ENCODE results near the gene ST6GALNAC5. TPM values are rescaled to one million over a fixed set of nuclear protein-coding genes. Genes with fewer than 3 reads are reported as not detected.

The ST6GALNAC5 gene
- total and polyA plus RNA-seq, 9 donors, result 2.9 to 21.0 (median 9.9) TPM

DNA sequence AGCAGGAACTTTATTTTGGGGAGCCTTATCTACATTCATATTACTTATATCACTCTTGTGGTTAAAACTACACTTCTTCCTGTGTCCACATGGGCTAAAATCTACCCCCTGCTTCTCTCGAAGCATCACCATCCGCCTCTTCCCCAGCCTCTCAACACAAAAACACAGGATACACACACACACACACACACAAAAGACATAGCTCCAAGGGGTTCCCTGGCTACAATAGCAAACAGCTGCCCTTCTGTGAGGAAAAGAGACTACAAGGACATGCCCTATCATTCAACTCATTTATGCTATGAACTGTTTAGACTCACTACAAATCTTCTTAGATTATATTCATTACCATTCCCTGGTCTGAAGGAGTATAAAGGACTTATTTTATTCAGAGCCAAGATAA lies 197.0 kb downstream of the ST6GALNAC5 start:
- no peak overlapping the region for H3K27ac ChIP-seq
- H3K27me3 ChIP-seq, result no peaks in the 10 kb centered on the region
- no peaks in the 10 kb centered on the region for H3K9me3 ChIP-seq
- H3K36me3 ChIP-seq, result no peaks in the 10 kb centered on the region
- WGBS, 3 donors, result 73 to 80% (median 79%) methylated on average over 2 of the region's 2 CpGs
- H3K4me1 ChIP-seq (ENCODE audit: insufficient read depth), result no peaks in the 10 kb centered on the region
- no peak for TF ChIP-seq EP300 (IDR thresholded peaks at IDR 0.05)
- TF ChIP-seq POLR2A (IDR thresholded peaks at IDR 0.05), result no peak
- TF ChIP-seq, protein P1, sequence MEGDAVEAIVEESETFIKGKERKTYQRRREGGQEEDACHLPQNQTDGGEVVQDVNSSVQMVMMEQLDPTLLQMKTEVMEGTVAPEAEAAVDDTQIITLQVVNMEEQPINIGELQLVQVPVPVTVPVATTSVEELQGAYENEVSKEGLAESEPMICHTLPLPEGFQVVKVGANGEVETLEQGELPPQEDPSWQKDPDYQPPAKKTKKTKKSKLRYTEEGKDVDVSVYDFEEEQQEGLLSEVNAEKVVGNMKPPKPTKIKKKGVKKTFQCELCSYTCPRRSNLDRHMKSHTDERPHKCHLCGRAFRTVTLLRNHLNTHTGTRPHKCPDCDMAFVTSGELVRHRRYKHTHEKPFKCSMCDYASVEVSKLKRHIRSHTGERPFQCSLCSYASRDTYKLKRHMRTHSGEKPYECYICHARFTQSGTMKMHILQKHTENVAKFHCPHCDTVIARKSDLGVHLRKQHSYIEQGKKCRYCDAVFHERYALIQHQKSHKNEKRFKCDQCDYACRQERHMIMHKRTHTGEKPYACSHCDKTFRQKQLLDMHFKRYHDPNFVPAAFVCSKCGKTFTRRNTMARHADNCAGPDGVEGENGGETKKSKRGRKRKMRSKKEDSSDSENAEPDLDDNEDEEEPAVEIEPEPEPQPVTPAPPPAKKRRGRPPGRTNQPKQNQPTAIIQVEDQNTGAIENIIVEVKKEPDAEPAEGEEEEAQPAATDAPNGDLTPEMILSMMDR (IDR thresholded peaks at IDR 0.05), result no peak
- intact Hi-C loops (cut with DNase I), result no loop called here
- no peak overlapping the region for H3K4me3 ChIP-seq
- DNase-seq, result no peak

DNA sequence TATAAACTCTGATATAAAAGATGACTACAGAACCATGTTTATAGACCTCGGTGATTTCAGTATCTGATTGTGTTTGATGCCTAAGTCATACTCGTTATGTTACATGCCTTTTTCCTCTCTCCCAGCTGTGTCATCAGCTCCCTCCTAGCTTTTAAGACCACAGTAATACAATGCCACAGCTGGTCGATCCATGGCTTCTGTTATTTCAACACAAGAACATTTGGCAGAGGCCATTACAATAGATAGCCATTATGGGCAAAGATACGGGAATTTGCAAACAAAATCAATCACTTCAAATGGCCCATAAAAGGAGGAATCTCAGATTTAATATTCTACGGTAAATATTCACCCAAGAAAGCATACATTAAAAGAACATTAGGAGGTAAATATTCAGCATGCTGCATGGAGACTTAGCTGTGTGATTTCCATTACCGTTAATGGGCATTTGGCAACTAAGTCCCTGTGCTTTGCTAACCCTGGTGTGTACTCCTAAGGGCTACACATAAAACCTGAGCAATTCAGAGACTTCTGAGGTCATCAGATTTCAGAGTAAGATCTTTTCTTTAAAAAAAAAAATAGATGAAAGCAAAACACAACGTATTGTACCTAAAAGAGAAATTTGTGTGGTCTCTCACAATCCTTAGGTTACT lies 198.5 kb downstream of the ST6GALNAC5 start:
- 75 to 82% (median 82%) methylated on average over 7 of the region's 7 CpGs for WGBS, 3 donors
- H3K36me3 ChIP-seq, result no peaks in the 10 kb centered on the region
- no peak overlapping the region for H3K4me3 ChIP-seq
- H3K9me3 ChIP-seq, result no peaks in the 10 kb centered on the region
- no peak for DNase-seq
- intact Hi-C loops (cut with DNase I), result no loop called here
- TF ChIP-seq EP300 (IDR thresholded peaks at IDR 0.05) (no peak), POLR2A (IDR thresholded peaks at IDR 0.05) (no peak)
- TF ChIP-seq, protein P1 (IDR thresholded peaks at IDR 0.05), result no peak
- no peaks in the 10 kb centered on the region for H3K4me1 ChIP-seq (ENCODE audit: insufficient read depth)
- H3K27ac ChIP-seq, result no peak overlapping the region
- no peaks in the 10 kb centered on the region for H3K27me3 ChIP-seq

DNA sequence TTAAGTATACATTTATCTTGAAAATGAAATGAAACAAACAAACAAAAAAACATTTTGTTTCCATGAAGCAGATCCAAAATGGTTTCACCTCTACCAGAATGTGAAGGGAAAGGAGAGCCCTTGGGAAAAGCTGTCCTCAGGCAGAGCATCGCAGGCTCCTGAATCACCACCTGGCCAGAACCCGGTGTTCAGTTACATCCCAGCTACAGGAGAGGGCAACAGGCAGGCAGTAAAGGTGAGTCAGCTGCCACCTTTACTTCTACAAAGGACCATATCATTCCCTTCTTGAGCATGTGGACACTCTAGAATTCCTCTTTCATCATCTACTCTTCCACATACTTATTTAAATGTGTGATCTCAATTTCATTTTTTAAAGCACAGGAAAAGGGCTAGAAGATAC lies 200.7 kb downstream of the ST6GALNAC5 start:
- Histone ChIP-seq H3K27ac (no peak overlapping the region), H3K4me3 (no peak overlapping the region), H3K9me3 (no peaks in the 10 kb centered on the region), H3K27me3 (no peaks in the 10 kb centered on the region), H3K4me1 (ENCODE audit: insufficient read depth) (no peaks in the 10 kb centered on the region), H3K36me3 (no peaks in the 10 kb centered on the region)
- TF ChIP-seq POLR2A (IDR thresholded peaks at IDR 0.05) (no peak), EP300 (IDR thresholded peaks at IDR 0.05) (no peak)
- TF ChIP-seq, protein P1 (IDR thresholded peaks at IDR 0.05), result no peak
- DNase-seq, result no peak
- intact Hi-C loops (cut with DNase I), result no loop called here
- 90 to 97% (median 95%) methylated on average over 2 of the region's 2 CpGs for WGBS, 3 donors

DNA sequence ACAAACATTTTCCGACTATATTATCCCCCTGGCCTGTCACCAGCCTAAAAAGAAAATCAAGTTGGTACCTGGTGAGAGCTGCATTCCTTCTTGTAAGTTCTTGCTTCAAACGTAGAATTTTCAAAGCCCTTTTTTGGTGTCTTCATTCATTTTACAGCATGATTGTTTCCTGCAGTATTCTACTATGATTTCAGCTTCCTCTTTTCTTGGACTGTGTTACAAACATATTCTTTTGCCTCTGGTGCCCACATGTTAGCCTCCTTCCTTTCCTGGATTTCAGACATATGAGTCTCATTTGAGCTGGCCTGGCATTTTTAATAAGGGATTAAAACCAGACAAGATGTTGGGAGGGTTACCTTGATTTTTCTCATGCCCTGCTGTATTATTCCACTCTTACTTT lies 209.5 kb downstream of the ST6GALNAC5 start:
- no peaks in the 10 kb centered on the region for H3K27me3 ChIP-seq
- H3K9me3 ChIP-seq, result no peaks in the 10 kb centered on the region
- no peak overlapping the region for H3K4me3 ChIP-seq
- intact Hi-C loops (cut with DNase I), result no loop called here
- TF ChIP-seq, protein P1 (IDR thresholded peaks at IDR 0.05), result no peak
- no peak for TF ChIP-seq EP300 (IDR thresholded peaks at IDR 0.05)
- no peak for TF ChIP-seq POLR2A (IDR thresholded peaks at IDR 0.05)
- H3K4me1 ChIP-seq (ENCODE audit: insufficient read depth), result no peaks in the 10 kb centered on the region
- no peak for DNase-seq
- WGBS, 3 donors, result 85 to 88% (median 87%) methylated on average over 2 of the region's 2 CpGs
- no peak overlapping the region for H3K27ac ChIP-seq
- H3K36me3 ChIP-seq, result no peaks in the 10 kb centered on the region

Measured in ovary (tissue), 9 donors.